HG02571 (cell line): ENCODE measurements around the gene DLEC1.
"Not testable (repeated sequence)": the region's sequence is repeated elsewhere in the genome, so short reads cannot be mapped to it uniquely, and the experiment has no call there.

ENCODE experiments used
- ATAC-seq: cut with Tn5 transposase; IDR thresholded peaks from one replicate; pipeline ENCODE4 v1.9.1; 2021; ENCODE audit warnings: mild to moderate bottlenecking, moderate library complexity; ENCODE audit not compliant: unreplicated experiment

The DLEC1 gene

DNA sequence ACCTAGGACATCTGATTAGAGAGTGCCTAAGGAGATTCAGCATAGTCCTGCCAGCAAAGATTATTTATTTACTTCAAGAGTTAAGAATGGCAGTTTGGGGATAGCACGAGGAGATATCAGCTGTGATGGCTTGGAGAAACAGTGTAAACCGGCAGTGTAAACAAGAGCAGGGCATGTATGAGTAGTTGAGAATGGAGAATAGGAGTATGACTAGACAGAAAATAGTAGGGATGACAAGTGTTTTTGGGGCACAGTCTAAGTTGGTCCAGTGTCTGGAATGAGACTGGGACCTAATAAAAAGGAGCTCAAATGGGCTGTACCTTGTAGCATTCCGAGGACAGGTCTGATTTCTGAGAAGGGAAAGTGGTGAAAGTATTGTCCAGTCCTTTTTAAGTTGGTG lies 38.1 kb downstream of the DLEC1 start:
- not testable (repeated sequence) for ATAC-seq

DNA sequence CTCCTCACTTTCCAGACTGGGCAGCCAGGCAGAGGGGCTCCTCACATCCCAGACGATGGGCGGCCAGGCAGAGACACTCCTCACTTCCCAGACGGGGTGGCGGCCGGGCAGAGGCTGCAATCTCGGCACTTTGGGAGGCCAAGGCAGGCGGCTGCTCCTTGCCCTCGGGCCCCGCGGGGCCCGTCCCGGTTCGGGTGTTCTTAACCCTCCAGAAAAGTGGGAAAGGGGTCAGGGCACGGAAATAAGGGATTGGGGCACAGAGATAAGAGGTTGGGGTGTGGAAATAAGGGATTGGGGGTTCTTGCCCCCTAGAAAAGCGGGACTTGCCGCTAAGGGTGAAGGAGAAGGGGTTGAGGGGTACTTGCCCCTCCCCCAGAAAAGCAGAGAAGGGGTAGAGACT lies 43.3 kb downstream of the DLEC1 start:
- ATAC-seq, result not testable (repeated sequence)

GRCh38 chr3:38083254-38083653 lies 44.2 kb downstream of the DLEC1 start:
- ATAC-seq, result not testable (repeated sequence)

GRCh38 chr3:38083871-38084333 lies 44.9 kb downstream of the DLEC1 start:
- no peak for ATAC-seq

DNA sequence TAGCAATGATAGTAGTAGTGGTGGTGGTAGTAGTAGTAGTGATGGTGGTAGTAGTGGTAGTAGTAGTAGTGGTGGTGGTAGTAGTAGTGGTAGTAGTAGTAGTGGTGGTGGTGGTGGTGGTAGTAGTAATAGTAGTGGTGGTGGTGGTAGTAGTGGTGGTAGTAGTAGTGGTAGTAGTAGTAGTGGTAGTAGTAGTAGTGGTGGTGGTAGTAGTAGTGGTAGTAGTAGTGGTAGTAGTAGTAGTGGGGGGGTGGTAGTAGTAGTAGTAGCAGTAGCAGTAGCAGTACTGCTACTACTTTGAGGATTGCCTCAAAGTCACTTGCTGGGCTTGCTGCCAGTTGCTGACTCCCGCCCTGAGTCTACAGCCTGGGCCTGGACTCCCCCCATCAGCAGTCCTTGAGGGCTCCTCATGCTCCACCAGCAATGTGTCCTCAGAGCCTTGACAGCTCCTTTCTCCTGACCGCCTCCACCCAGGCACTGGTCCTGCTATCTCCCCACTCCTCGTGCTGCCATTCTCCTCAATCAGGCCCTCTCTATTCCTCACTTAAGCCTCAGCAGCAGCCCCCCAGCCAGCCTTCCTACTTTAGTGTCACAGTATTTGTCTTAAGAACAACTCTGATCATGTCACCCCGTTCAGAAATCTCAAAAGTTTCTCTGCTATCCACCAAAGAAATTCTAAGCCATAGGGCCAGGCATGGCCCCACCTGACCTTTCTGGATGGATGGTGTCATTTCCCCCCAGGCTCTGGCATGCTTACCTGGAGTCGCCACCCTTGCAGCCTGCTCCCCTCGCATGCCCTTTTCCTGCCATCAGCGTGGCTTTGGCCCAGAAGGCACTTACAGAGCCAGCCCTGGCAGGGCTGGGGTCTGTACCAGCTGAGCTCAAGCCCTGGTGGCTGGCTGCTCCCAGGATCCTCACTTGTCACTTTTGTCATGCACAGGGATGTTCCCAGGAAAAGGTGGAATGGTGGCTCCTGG lies 45.6 kb downstream of the DLEC1 start:
- no peak for ATAC-seq

DNA sequence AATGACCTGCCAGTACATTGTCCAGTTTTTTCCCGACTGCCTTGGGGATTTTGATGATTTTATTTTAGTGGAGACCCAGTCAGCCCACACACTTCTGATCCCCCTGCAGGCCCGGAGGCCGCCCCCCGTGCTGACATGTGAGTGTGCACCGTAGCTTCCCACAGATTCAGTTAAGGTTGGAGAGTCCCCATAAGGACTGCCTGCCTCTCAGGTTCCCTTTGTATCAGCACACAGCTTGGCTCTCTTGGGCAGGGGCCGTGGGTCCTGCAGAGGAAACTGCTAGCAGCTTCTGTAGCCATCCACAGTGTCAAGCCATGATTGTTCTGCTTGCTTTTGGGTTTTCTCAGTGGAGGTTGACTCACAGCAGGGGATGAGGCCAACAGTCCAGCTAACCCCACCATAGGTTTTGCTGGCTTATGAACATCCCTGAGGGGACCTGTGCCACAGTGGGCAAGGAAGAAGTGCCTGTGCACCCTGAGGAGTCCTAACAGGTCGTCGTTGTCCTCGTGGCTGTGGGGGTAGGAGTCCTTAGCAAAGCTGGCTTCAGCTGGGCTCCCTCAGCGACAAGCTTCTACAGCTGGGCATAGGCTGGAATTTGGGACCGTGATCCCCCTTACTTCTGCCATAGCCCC lies 46.4 kb downstream of the DLEC1 start:
- ATAC-seq, result no peak

GRCh38 chr3:38085943-38086324 lies 46.9 kb downstream of the DLEC1 start:
- no peak for ATAC-seq

GRCh38 chr3:38086496-38086895 lies 47.5 kb downstream of the DLEC1 start:
- no peak for ATAC-seq

- ATAC-seq, result not testable (repeated sequence)
Observed at GRCh38 chr3:38087278-38087677, 48.3 kb downstream of the DLEC1 start.

DNA sequence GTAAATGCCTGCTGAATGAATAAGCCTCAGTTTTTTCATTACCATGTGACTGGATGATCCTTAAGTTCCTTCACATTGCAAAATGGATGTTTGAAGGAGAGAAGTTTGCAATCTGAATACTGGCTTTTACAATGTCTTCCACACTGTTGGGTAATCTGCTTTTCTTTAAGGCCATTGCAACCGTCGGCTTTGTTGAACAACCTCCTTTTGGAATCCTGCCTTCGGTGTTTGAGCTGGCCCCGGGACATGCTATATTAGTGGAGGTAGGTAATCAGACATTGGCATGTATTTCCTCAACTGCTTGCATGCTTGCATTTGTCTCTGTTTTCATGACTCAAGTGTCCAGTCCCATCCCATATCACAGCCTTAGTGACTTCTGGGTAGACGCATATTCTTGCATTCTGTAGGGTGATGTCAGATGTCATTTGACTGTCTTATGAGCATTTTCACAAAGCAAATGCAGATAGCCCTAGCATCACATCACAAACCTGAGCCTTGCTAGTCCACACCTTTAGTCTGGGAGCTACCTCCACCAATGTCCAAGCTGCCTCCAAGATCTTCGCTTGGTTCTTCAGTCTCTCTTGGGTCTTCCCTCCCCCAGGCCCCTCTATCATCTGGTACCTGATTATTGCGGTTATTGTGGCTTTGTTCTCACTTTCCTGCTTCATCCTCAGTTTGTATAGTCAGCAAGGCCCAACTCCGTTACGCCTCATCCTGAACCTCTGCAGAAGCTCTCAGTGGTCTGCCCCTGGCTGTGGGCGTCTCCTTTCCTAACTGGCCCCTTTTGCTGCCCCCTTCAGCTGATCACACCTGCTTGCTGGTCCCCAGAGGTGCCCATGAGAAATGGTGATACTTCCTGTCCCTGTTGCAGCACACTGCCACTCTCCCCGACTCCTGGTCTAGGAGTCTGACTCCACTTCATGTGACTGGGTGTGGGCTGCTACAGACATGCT lies 49.4 kb downstream of the DLEC1 start:
- no peak for ATAC-seq

GRCh38 chr3:38089163-38089562 lies 50.2 kb downstream of the DLEC1 start:
- ATAC-seq, result no peak

GRCh38 chr3:38090453-38090852 lies 51.4 kb downstream of the DLEC1 start:
- ATAC-seq, result no peak

- no peak for ATAC-seq
Observed at GRCh38 chr3:38094999-38095398, 56.0 kb downstream of the DLEC1 start.

DNA sequence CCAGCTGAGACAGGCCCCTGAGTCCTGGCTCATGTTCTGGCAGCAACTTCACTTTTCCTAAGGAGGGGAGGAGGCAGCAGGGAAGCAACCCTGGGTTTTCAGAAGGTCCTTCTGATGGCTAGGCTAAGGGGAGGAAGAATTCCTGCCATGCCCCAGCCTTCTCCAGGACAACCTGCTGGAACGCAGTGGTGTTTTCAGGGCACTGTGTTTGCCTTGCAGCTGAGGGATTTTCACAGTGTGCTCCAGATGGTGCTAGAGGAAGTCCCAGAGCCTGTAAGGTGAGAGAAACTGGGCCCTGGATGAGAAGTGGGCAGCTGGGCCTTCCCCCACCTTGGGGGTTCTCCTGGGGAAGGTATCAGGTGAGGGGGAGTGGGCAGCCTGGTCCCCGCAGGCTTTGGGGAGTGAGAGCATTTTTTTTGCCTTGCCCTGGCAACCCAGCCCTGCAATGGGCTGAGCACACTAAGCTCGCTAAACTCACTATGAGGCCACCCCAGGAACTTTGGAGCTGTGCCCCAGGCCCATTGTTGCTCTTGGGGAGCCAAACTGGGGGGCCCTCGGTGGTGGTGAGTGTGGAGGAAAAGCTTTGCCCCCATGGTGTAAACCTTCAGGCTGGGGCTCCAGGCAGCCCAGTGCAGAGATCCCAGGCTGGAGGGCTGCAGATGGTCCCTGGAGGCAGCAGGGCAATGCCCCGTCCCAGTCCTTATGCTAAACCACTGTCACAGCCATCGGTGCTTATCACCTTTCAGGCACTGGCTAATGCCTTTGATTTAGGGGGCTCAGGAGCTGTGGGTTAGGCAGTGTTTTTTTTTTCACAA lies 56.9 kb downstream of the DLEC1 start:
- no peak for ATAC-seq

- no peak for ATAC-seq
Observed at GRCh38 chr3:38097446-38098375, 58.7 kb downstream of the DLEC1 start.

DNA sequence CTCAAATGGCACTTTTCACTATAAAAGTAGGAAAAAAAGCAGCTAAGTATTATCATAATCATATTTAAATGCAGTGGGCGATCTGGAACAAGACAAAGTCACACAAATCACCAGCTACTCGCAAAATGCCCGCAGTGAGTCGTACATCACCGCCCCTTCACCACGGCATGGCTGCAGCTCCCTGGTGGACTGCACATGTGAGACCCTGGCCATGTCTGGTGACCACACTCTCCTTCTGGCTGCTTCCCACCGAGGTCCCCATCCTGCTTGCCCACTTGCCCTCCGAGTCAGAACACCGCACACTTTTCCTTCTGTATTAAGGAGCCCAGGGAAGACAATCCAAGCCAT lies 59.3 kb downstream of the DLEC1 start:
- ATAC-seq, result no peak

DNA sequence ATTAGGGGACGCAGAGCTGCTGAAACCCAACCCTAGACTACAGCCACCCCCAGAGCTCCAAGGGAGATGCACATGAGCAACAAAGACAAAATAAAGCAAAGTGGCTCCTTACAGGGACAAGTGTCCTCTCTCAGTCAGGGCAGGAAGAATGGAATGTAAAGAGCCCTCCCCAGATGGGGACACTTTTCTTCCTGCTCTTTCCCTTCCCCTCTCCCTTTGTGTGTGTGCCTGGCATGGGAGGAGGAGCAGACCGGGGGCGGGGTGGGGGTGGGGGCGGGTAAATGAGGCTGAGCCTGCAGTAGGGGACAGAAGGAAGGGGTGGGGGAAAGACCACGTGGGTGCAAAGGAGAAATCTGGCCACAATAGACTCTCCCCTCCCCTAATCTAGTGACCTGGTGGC lies 60.5 kb downstream of the DLEC1 start:
- ATAC-seq, result no peak

GRCh38 chr3:38100498-38100897 lies 61.5 kb downstream of the DLEC1 start:
- no peak for ATAC-seq

- no peak for ATAC-seq
Observed at GRCh38 chr3:38101811-38102443, 62.9 kb downstream of the DLEC1 start.
